HepG2 (cell line): Measurements from ENCODE around the gene TMEM41B. TPM values are rescaled to one million over a fixed set of nuclear protein-coding genes. Genes with fewer than 3 reads are reported as not detected.
"Not testable (repeated sequence)": the region's sequence is repeated elsewhere in the genome, so short reads cannot be mapped to it uniquely, and the experiment has no call there.

Experiments used
- ATAC-seq: fragments of 200-7000 bp; cut with Tn5 transposase; 3 replicates; pipeline ENCODE4 v1.9.1; 2020; ENCODE audit warnings: mild to moderate bottlenecking, moderate library complexity
- BruUV-seq: library from RNA; stranded (reverse); fragments of 400-500 nt; replicated peaks from 2 replicates; lab custom pipeline; 2021; lab: Mats Ljungman, UMichigan
- CTCF ChIA-PET: fragments of 300-600 bp; formaldehyde crosslinking; extraction: SDS; loops from one replicate; lab custom pipeline; 2021; ENCODE audit warnings: low total read pairs, inconsistent platforms, low intra/inter-chr PET ratio; lab: Yijun Ruan, JAX
- POLR2A ChIA-PET: fragments of 350-600 bp; sonication (Branson Sonifier 250); formaldehyde crosslinking; loops from one replicate; lab custom pipeline; 2020; ENCODE audit warnings: antibody characterized with exemption, inconsistent platforms; lab: Yijun Ruan, JAX
- DNase-seq: peaks from one replicate; pipeline ENCODE4 v3.0.0-alpha.2; 2015; ENCODE audit warnings: low spot score
- FAIRE-seq: peaks from 3 replicates; lab custom pipeline; 2011; peaks lifted over from hg19 to GRCh38; lab: Jason Lieb, UNC
- H2AFZ ChIP-seq: one replicate; pipeline ENCODE4 v1.6.1; 2011; ENCODE audit warnings: low read length, inconsistent platforms
- H3K27ac ChIP-seq: fragments of 300-600 bp; 3 replicates; pipeline ENCODE4 v1.8.0; 2011; ENCODE audit warnings: mixed run types, mild to moderate bottlenecking, mixed read lengths, low read length, inconsistent platforms; ENCODE audit not compliant: insufficient read depth; ENCODE audit errors: extremely low read length
- H3K27me3 ChIP-seq, 2 experiments: fragments of 200-600 bp in 1 of 2; 2 replicates in 1 of 2; 3 replicates in 1 of 2; pipeline versions ENCODE4 v1.6.0 to v1.8.0; 2011; ENCODE audit warnings: low read length in 2 of 2, mild to moderate bottlenecking in 2 of 2, moderate library complexity in 2 of 2, inconsistent platforms in 1 of 2; ENCODE audit not compliant: insufficient read depth in 2 of 2, control insufficient read depth in 1 of 2
- H3K36me3 ChIP-seq, 2 experiments: fragments of 200-600 bp in 1 of 2; replicated peaks in 1 of 2; 2 replicates in 1 of 2; 3 replicates in 1 of 2; pipeline versions ENCODE4 v1.5.1 to v1.8.0; 2011; ENCODE audit warnings: low read length in 2 of 2, inconsistent platforms in 1 of 2; ENCODE audit not compliant: insufficient read depth in 2 of 2, control insufficient read depth in 1 of 2
- H3K4me1 ChIP-seq: 2 replicates; pipeline ENCODE4 v1.5.1; 2012; ENCODE audit warnings: low read length, inconsistent platforms; ENCODE audit not compliant: insufficient read depth
- H3K4me2 ChIP-seq: 2 replicates; pipeline ENCODE4 v1.6.0; 2011; ENCODE audit warnings: low read depth, low read length, inconsistent platforms
- H3K4me3 ChIP-seq, 3 experiments: fragments of 200-600 bp in 1 of 3; sonication (generic), shearing (Covaris generic) in 1 of 3; replicated peaks in 1 of 3; 2 replicates each; pipeline ENCODE4 v1.5.1; 2011 to 2016; ENCODE audit warnings: low read length in 3 of 3, inconsistent platforms in 2 of 3, low read depth in 2 of 3, mild to moderate bottlenecking in 2 of 3, control low read depth in 1 of 3, mixed read lengths in 1 of 3; ENCODE audit not compliant: insufficient read depth in 1 of 3
- H3K79me2 ChIP-seq: one replicate; pipeline ENCODE4 v1.6.1; 2011; ENCODE audit warnings: low read length, inconsistent platforms; ENCODE audit not compliant: insufficient read depth
- H3K9ac ChIP-seq: 2 replicates; pipeline ENCODE4 v1.6.0; 2011; ENCODE audit warnings: mild to moderate bottlenecking, low read depth, low read length, inconsistent platforms; ENCODE audit not compliant: insufficient read depth
- H3K9me3 ChIP-seq: 2 replicates; pipeline ENCODE4 v1.5.1; 2012; ENCODE audit warnings: mild to moderate bottlenecking, low read length
- H4K20me1 ChIP-seq: 2 replicates; pipeline ENCODE4 v1.6.0; 2011; ENCODE audit warnings: inconsistent platforms, mild to moderate bottlenecking, low read length, moderate library complexity; ENCODE audit not compliant: insufficient read depth
- SMAD1 ChIP-seq: sonication (generic); formaldehyde crosslinking; IDR thresholded peaks from 2 replicates; pipeline ENCODE4 v1.4.0; 2020; ENCODE audit warnings: missing genetic modification reagents, low read depth, mild to moderate bottlenecking, borderline replicate concordance
- SMAD3 ChIP-seq: sonication (generic); formaldehyde crosslinking; IDR thresholded peaks from 2 replicates; pipeline ENCODE4 v1.4.0; 2020; ENCODE audit warnings: missing genetic modification reagents
- ZFY ChIP-seq: sonication (generic); formaldehyde crosslinking; IDR thresholded peaks from 2 replicates; pipeline ENCODE4 v1.4.0; 2020; ENCODE audit warnings: missing genetic modification reagents
- ZNF660 ChIP-seq: sonication (generic); formaldehyde crosslinking; IDR thresholded peaks from 2 replicates; pipeline ENCODE4 v1.5.1; 2020; ENCODE audit warnings: mild to moderate bottlenecking, low read depth, missing genetic modification reagents, borderline replicate concordance
- WGBS: methylation state at CpG from one replicate; pipeline ENCODE4 v1.1.6; 2017; ENCODE audit warnings: low lambda C conversion rate; 5-methylcytosine and 5-hydroxymethylcytosine counted together
- in situ Hi-C: cut with HindIII; loops from 2 replicates; pipeline ENCODE4 v1.10.0; 2017; ENCODE audit warnings: low pct_unique_long_range_greater_than_20kb; ENCODE audit not compliant: extremely low pct_ligation_motif_present
- intact Hi-C: fragments of 100-400 bp; cut with micrococcal nuclease; formaldehyde crosslinking; loops from one replicate; pipeline ENCODE4 v1.10.0; 2022; ENCODE audit not compliant: unreplicated experiment
- polyA plus RNA-seq, 8 experiments: library from polyadenylated mRNA; depleted of rRNA in 3 of 8; stranded (reverse) in 7 of 8; unstranded in 1 of 8; fragments of >200 nt; fragmentation: Illumina TruSeq in 4 of 8; extraction: Trizol in 4 of 8; gene quantifications; 2 replicates each; pipeline versions ENCODE4 v1.2.1 to v1.2.3, GENCODE V29; 2011 to 2016; ENCODE audit warnings: low read depth in 4 of 8, missing spikeins in 1 of 8, mixed read lengths in 1 of 8; ENCODE audit not compliant: insufficient read depth in 1 of 8
- total RNA-seq, 5 experiments: library from RNA; depleted of rRNA; stranded (reverse); fragments of >200 nt; fragmentation: Illumina TruSeq; extraction: Trizol; gene quantifications; 2 replicates each; pipeline ENCODE4 v1.2.3, GENCODE V29; 2016; ENCODE audit warnings: low read depth in 1 of 5

TMEM41B gene
- total and polyA plus RNA-seq, 2 of the 13 experiments (the other 11 are each of a cell fraction or from before 2014, with no cell fraction given) = 36.8 to 48.1 TPM

- in situ Hi-C loops, H3K4me2 ChIP-seq, H3K4me3 ChIP-seq, H3K9me3 ChIP-seq, H3K9ac ChIP-seq, H3K36me3 ChIP-seq, DNase-seq, BruUV-seq, H3K27me3 ChIP-seq, POLR2A ChIA-PET, CTCF ChIA-PET, intact Hi-C loops, ATAC-seq, H2AFZ ChIP-seq, FAIRE-seq, H3K27ac ChIP-seq: not testable (repeated sequence)
- Histone ChIP-seq H4K20me1 (peaks cover 47% of the 10 kb centered on the region), H3K4me1 (peaks cover 31% of the 10 kb centered on the region), H3K79me2 (peaks cover 82% of the 10 kb centered on the region)
- WGBS = 97% methylated on average over 4 of the region's 4 CpGs
Measured at GRCh38 chr11:9258279-9258678, 56.1 kb downstream of the TMEM41B start.

DNA sequence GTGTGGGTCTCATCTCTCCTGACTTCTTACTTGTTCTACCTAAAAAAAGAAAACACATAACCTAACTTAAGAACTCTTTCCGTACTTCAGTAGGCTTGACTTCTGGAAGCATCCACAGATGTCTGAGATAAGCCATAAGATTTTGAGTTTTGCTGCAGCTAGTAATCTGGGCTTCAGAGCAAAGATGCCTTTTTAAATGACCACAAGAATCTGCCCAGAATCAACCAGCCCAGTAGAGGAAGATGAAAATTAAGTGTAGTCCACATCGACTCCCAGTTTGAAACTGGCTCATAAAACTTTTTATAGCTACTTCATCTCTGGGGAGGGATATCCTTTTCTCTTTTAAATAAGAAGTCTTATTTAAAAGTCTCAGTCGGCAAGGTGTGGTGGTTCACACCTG, 60.0 kb downstream of the TMEM41B start:
- 98% methylated on average over 3 of the region's 3 CpGs for WGBS
- no TSS peak for BruUV-seq
- H4K20me1 ChIP-seq = peaks cover 30% of the 10 kb centered on the region
- DNase-seq (no peak), FAIRE-seq (no peak), ATAC-seq (no peak)
- H3K4me3 ChIP-seq = no peak overlapping the region
- in situ Hi-C loops (no loop called here), intact Hi-C loops (no loop called here)
- H3K4me1 ChIP-seq = peaks cover 11% of the 10 kb centered on the region
- H3K27ac ChIP-seq = no peak overlapping the region
- peaks cover 2 to 3% of the 10 kb centered on the region in 2 experiments; a peak in 2 of 5 replicates for H3K36me3 ChIP-seq
- ChIA-PET POLR2A (no interaction called here), CTCF (no interaction called here)
- no peak overlapping the region for H3K9ac ChIP-seq
- no peak overlapping the region for H3K4me2 ChIP-seq
- H3K27me3 ChIP-seq = no peaks in the 10 kb centered on the region
- no peak overlapping the region for H2AFZ ChIP-seq
- H3K79me2 ChIP-seq = peaks cover 75% of the 10 kb centered on the region
- TF ChIP-seq ZNF660 (no peak), SMAD3 (CRISPR knock-in tag) (no peak), ZFY (no peak), SMAD1 (CRISPR knock-in tag) (no peak)
- TF ChIP-seq, all 625 proteins: peak for 0
- no peaks in the 10 kb centered on the region for H3K9me3 ChIP-seq
